Progenitor cell of endocrine pancreas (in vitro differentiated cells): ENCODE results near the gene VWA8. TPM values are rescaled to one million over a fixed set of nuclear protein-coding genes. Genes with fewer than 3 reads are reported as not detected.

Experiments
- DNase-seq: peaks from one replicate; pipeline ENCODE4 v3.0.0; 2021; ENCODE audit warnings: low spot score; ENCODE audit not compliant: unreplicated experiment
- H3K27ac Mint-ChIP-seq: 2 replicates; pipeline ENCODE4 v1.8.0; 2021; ENCODE audit warnings: mild to moderate bottlenecking, moderate library complexity, mixed read lengths
- H3K27me3 Mint-ChIP-seq: 2 replicates; pipeline ENCODE4 v1.8.0; 2021; ENCODE audit warnings: mixed read lengths
- H3K36me3 Mint-ChIP-seq: 2 replicates; pipeline ENCODE4 v1.8.0; 2022; ENCODE audit warnings: mixed read lengths; ENCODE audit not compliant: insufficient read depth
- H3K4me1 Mint-ChIP-seq: 2 replicates; pipeline ENCODE4 v1.8.0; 2021; ENCODE audit warnings: low read depth, mixed read lengths
- H3K4me3 Mint-ChIP-seq: 2 replicates; pipeline ENCODE4 v1.8.0; 2021; ENCODE audit warnings: low read depth, mild to moderate bottlenecking, moderate library complexity, mixed read lengths
- H3K9me3 Mint-ChIP-seq: 2 replicates; pipeline ENCODE4 v1.8.0; 2021; ENCODE audit warnings: low read depth, mixed read lengths
- total RNA-seq: library from RNA; stranded (reverse); gene quantifications from 2 replicates; pipeline ENCODE4 v1.2.1, GENCODE V29; 2021
- TF ChIP-seq, protein P1 (sequence below): fragments of 200-600 bp; sonication (generic); IDR thresholded peaks from one replicate; pipeline ENCODE4 v1.5.0; 2021; ENCODE audit warnings: antibody characterized with exemption, mild to moderate bottlenecking; ENCODE audit not compliant: unreplicated experiment

Gene VWA8
- total RNA-seq, 1 donor from 2014 or later: 24.1 TPM

DNA sequence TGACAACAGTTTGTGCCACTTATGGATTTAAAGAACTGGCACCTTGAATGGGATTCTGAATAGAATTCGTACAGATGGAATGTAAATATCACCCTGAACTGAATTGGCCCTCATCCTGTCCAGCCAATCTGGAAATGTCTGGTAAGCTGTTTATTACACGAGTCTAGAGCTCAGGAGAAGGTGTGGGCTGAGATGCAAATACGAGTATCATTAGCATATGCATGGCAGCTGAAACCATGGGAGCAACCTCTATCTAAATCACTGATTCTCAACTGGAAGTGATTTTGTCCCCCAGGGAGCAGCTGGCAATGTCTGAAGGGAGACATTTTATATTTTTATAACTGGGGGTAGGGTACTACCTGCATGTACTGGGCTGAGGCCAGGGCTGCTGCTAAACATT lies 15.6 kb upstream of the VWA8 start:
- DNase-seq: no peak
- no peaks in the 10 kb centered on the region for H3K4me1 Mint-ChIP-seq
- H3K4me3 Mint-ChIP-seq: no peak overlapping the region
- H3K36me3 Mint-ChIP-seq: no peaks in the 10 kb centered on the region
- H3K9me3 Mint-ChIP-seq: no peaks in the 10 kb centered on the region
- TF ChIP-seq, protein P1, sequence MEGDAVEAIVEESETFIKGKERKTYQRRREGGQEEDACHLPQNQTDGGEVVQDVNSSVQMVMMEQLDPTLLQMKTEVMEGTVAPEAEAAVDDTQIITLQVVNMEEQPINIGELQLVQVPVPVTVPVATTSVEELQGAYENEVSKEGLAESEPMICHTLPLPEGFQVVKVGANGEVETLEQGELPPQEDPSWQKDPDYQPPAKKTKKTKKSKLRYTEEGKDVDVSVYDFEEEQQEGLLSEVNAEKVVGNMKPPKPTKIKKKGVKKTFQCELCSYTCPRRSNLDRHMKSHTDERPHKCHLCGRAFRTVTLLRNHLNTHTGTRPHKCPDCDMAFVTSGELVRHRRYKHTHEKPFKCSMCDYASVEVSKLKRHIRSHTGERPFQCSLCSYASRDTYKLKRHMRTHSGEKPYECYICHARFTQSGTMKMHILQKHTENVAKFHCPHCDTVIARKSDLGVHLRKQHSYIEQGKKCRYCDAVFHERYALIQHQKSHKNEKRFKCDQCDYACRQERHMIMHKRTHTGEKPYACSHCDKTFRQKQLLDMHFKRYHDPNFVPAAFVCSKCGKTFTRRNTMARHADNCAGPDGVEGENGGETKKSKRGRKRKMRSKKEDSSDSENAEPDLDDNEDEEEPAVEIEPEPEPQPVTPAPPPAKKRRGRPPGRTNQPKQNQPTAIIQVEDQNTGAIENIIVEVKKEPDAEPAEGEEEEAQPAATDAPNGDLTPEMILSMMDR: no peak
- H3K27ac Mint-ChIP-seq: no peak overlapping the region
- H3K27me3 Mint-ChIP-seq: no peaks in the 10 kb centered on the region

DNA sequence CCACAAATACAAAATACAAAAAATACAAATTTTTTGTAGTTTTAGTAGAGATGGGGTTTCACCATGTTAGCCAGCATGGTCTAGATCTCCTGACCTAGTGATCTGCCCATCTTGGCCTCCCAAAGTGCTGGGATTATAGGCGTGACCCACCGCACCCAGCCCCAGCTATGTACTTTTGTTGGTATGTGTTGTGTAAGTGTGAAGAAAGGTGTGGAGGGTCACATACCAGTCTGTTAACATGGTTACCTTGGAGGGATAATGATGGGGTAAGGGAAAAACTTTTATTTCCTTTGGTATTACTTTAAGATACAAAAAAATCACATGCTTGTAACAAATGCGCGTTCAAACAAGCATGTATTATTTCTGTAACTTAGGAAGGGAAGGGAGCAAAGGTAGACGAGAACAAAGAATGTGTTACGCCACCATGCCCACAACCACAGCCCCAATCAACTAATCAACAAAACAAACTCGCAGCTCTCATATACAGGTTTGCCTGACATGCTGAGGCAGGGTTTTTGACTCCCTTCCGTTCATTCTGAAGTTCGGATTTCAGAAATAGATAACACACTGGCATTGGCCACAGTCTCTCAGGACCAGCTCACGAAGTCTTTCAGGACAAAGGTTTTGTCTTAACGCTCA lies 13.5 kb upstream of the VWA8 start:
- Mint-ChIP-seq H3K27me3 (no peaks in the 10 kb centered on the region), H3K9me3 (no peaks in the 10 kb centered on the region), H3K27ac (no peak overlapping the region), H3K4me3 (no peak overlapping the region), H3K4me1 (no peaks in the 10 kb centered on the region), H3K36me3 (no peaks in the 10 kb centered on the region)
- TF ChIP-seq, protein P1: no peak
- DNase-seq: no peak

DNA sequence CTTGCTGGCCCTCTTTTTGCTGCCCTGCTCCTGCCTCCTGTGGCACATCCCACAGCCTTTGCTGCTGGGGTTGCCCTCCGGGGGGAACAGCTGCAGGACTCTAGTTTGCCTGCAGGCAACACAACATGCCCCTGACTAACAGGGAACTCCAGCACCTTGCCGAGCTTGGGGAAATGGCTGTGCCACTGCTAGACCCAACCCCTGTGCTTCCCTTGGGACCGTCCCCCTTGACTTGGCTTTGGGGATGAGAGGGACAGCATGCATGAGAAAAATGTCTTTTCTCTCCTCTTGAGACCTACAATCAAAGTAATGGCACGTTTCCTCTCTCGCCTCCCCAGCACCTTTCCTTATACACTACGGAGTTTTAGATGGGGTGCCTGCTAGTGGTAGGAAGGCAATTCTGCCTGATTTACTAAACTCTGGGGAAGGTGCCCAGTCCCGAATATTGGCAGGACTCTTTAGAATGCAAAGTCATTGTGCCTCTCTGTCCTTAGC lies 12.4 kb upstream of the VWA8 start:
- TF ChIP-seq, protein P1: no peak
- no peaks in the 10 kb centered on the region for H3K36me3 Mint-ChIP-seq
- no peaks in the 10 kb centered on the region for H3K9me3 Mint-ChIP-seq
- H3K4me3 Mint-ChIP-seq: no peak overlapping the region
- no peaks in the 10 kb centered on the region for H3K4me1 Mint-ChIP-seq
- H3K27ac Mint-ChIP-seq: no peak overlapping the region
- no peak for DNase-seq
- no peaks in the 10 kb centered on the region for H3K27me3 Mint-ChIP-seq

DNA sequence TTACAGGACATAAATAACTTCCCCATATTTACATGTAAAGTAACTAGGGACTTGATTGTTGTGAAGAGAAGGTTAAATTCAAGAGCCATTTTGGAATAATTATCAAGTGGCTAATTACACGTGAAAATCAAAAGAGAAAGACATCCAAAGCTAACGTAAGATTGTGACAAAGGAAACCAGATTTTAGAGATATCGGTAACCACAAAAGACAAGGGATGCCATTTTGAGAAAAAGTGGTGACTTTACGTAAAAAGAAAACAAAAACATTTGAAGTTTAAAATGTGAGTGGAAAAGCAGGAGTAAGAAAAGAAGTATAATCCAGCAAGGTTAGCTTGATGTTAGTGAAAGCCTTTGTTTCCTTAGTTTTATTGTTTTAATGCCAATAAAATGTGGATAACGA lies 10.9 kb upstream of the VWA8 start:
- no peak for DNase-seq
- TF ChIP-seq, protein P1: no peak
- H3K4me3 Mint-ChIP-seq: no peak overlapping the region
- no peaks in the 10 kb centered on the region for H3K27me3 Mint-ChIP-seq
- no peaks in the 10 kb centered on the region for H3K9me3 Mint-ChIP-seq
- H3K27ac Mint-ChIP-seq: no peak overlapping the region
- no peaks in the 10 kb centered on the region for H3K4me1 Mint-ChIP-seq
- H3K36me3 Mint-ChIP-seq: no peaks in the 10 kb centered on the region

DNA sequence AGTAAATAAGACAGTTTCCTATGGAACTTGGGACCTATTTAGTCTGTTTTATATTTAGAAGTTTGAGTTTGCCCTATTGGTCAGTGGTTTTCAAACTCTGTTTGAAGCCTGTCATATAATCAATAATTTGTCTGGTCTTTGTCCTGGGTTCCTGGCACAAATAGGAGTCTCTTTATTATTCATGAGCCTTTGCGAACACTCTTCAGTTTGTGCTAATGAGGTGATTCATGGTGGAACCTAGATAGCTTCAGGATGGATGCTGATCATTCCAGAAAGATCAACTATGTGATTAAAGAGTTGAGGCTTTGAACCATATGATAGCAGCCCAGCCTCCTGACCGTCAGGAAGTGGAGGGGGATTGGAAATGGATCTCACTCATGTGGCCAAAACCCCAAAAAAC lies 10.0 kb upstream of the VWA8 start:
- Mint-ChIP-seq H3K4me3 (no peak overlapping the region), H3K4me1 (no peaks in the 10 kb centered on the region), H3K9me3 (no peaks in the 10 kb centered on the region), H3K27ac (no peak overlapping the region), H3K27me3 (no peaks in the 10 kb centered on the region), H3K36me3 (no peaks in the 10 kb centered on the region)
- no peak for DNase-seq
- TF ChIP-seq, protein P1: no peak
